Progenitor cell of endocrine pancreas (in vitro differentiated cells): ENCODE data around the gene PREP. TPM values are rescaled to one million over a fixed set of nuclear protein-coding genes. Genes with fewer than 3 reads are reported as not detected.

ENCODE experiments used
- DNase-seq: peaks from one replicate; pipeline ENCODE4 v3.0.0; 2021; ENCODE audit warnings: low spot score; ENCODE audit not compliant: unreplicated experiment
- H3K27ac Mint-ChIP-seq: 2 replicates; pipeline ENCODE4 v1.8.0; 2021; ENCODE audit warnings: mild to moderate bottlenecking, moderate library complexity, mixed read lengths
- H3K27me3 Mint-ChIP-seq: 2 replicates; pipeline ENCODE4 v1.8.0; 2021; ENCODE audit warnings: mixed read lengths
- H3K36me3 Mint-ChIP-seq: 2 replicates; pipeline ENCODE4 v1.8.0; 2022; ENCODE audit warnings: mixed read lengths; ENCODE audit not compliant: insufficient read depth
- H3K4me1 Mint-ChIP-seq: 2 replicates; pipeline ENCODE4 v1.8.0; 2021; ENCODE audit warnings: low read depth, mixed read lengths
- H3K4me3 Mint-ChIP-seq: 2 replicates; pipeline ENCODE4 v1.8.0; 2021; ENCODE audit warnings: low read depth, mild to moderate bottlenecking, moderate library complexity, mixed read lengths
- H3K9me3 Mint-ChIP-seq: 2 replicates; pipeline ENCODE4 v1.8.0; 2021; ENCODE audit warnings: low read depth, mixed read lengths
- CTCF ChIP-seq: fragments of 200-600 bp; sonication (generic); IDR thresholded peaks from one replicate; pipeline ENCODE4 v1.5.0; 2021; ENCODE audit warnings: antibody characterized with exemption, mild to moderate bottlenecking; ENCODE audit not compliant: unreplicated experiment
- total RNA-seq: library from RNA; stranded (reverse); gene quantifications from 2 replicates; pipeline ENCODE4 v1.2.1, GENCODE V29; 2021

PREP gene
- total RNA-seq, 1 donor from 2014 or later, result 43.3 TPM

GRCh38 chr6:105402090-105402938 is 568 bp downstream of the PREP start:
- no peak for TF ChIP-seq CTCF
- no peak for DNase-seq
- peak overlapping the region; percentile 95 for H3K27ac Mint-ChIP-seq
- H3K4me3 Mint-ChIP-seq, result peak overlapping the region; percentile 92
- peaks cover 4% of the 10 kb centered on the region for H3K27me3 Mint-ChIP-seq
- H3K9me3 Mint-ChIP-seq, result no peaks in the 10 kb centered on the region
- H3K4me1 Mint-ChIP-seq, result peaks cover 17% of the 10 kb centered on the region
- H3K36me3 Mint-ChIP-seq, result no peaks in the 10 kb centered on the region

GRCh38 chr6:105401247-105402089 is 1.4 kb downstream of the PREP start:
- H3K27ac Mint-ChIP-seq, result peak overlapping the region; percentile 95
- no peak for DNase-seq
- H3K4me3 Mint-ChIP-seq, result peak overlapping the region; percentile 92
- no peaks in the 10 kb centered on the region for H3K9me3 Mint-ChIP-seq
- TF ChIP-seq CTCF, result no peak
- peaks cover under 1% of the 10 kb centered on the region for H3K27me3 Mint-ChIP-seq
- H3K36me3 Mint-ChIP-seq, result no peaks in the 10 kb centered on the region
- H3K4me1 Mint-ChIP-seq, result peaks cover 17% of the 10 kb centered on the region

GRCh38 chr6:105400501-105400900 is 2.4 kb downstream of the PREP start:
- H3K36me3 Mint-ChIP-seq, result peaks cover 2% of the 10 kb centered on the region
- DNase-seq, result no peak
- no peak overlapping the region for H3K4me3 Mint-ChIP-seq
- H3K27me3 Mint-ChIP-seq, result no peaks in the 10 kb centered on the region
- no peak overlapping the region for H3K27ac Mint-ChIP-seq
- peaks cover 17% of the 10 kb centered on the region for H3K4me1 Mint-ChIP-seq
- no peaks in the 10 kb centered on the region for H3K9me3 Mint-ChIP-seq
- no peak for TF ChIP-seq CTCF

GRCh38 chr6:105398859-105399258 is 4.0 kb downstream of the PREP start:
- Mint-ChIP-seq H3K9me3 (no peaks in the 10 kb centered on the region), H3K27me3 (no peaks in the 10 kb centered on the region), H3K36me3 (peaks cover 4% of the 10 kb centered on the region), H3K4me3 (no peak overlapping the region), H3K4me1 (peaks cover 15% of the 10 kb centered on the region), H3K27ac (no peak overlapping the region)
- no peak for DNase-seq
- no peak for TF ChIP-seq CTCF

- Mint-ChIP-seq H3K4me1 (peaks cover 12% of the 10 kb centered on the region), H3K4me3 (no peak overlapping the region), H3K36me3 (peaks cover 4% of the 10 kb centered on the region), H3K9me3 (no peaks in the 10 kb centered on the region), H3K27ac (no peak overlapping the region), H3K27me3 (no peaks in the 10 kb centered on the region)
- no peak for TF ChIP-seq CTCF
- DNase-seq, result no peak
Measured at GRCh38 chr6:105397987-105398386, 4.9 kb downstream of the PREP start.
